ENCODE measurements around the gene MICAL1. TPM values are rescaled to one million over a fixed set of nuclear protein-coding genes. Genes with fewer than 3 reads are reported as not detected.
"Not testable (repeated sequence)": the region's sequence is repeated elsewhere in the genome, so short reads cannot be mapped to it uniquely, and the experiment has no call there.

MICAL1 gene
- total RNA-seq, 1 donor from 2014 or later: 55.6 TPM

- H3K4me1 ChIP-seq: no peaks in the 10 kb centered on the region
- H3K27ac ChIP-seq: no peak overlapping the region
- no peak overlapping the region for H3K4me3 ChIP-seq
- DNase-seq (ENCODE audit: low spot score in 2 of 2): no peak
- TF ChIP-seq, protein P1, sequence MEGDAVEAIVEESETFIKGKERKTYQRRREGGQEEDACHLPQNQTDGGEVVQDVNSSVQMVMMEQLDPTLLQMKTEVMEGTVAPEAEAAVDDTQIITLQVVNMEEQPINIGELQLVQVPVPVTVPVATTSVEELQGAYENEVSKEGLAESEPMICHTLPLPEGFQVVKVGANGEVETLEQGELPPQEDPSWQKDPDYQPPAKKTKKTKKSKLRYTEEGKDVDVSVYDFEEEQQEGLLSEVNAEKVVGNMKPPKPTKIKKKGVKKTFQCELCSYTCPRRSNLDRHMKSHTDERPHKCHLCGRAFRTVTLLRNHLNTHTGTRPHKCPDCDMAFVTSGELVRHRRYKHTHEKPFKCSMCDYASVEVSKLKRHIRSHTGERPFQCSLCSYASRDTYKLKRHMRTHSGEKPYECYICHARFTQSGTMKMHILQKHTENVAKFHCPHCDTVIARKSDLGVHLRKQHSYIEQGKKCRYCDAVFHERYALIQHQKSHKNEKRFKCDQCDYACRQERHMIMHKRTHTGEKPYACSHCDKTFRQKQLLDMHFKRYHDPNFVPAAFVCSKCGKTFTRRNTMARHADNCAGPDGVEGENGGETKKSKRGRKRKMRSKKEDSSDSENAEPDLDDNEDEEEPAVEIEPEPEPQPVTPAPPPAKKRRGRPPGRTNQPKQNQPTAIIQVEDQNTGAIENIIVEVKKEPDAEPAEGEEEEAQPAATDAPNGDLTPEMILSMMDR (IDR thresholded peaks at IDR 0.05): no peak
- intact Hi-C loops (cut with DNase I): no loop called here
- H3K27me3 ChIP-seq: no peaks in the 10 kb centered on the region
- H3K36me3 ChIP-seq: peaks cover 39 to 68% of the 10 kb centered on the region in 2 donors
- no peaks in the 10 kb centered on the region for H3K9me3 ChIP-seq
Measured at GRCh38 chr6:109467696-109468095, 12.1 kb upstream of the MICAL1 start.

DNA sequence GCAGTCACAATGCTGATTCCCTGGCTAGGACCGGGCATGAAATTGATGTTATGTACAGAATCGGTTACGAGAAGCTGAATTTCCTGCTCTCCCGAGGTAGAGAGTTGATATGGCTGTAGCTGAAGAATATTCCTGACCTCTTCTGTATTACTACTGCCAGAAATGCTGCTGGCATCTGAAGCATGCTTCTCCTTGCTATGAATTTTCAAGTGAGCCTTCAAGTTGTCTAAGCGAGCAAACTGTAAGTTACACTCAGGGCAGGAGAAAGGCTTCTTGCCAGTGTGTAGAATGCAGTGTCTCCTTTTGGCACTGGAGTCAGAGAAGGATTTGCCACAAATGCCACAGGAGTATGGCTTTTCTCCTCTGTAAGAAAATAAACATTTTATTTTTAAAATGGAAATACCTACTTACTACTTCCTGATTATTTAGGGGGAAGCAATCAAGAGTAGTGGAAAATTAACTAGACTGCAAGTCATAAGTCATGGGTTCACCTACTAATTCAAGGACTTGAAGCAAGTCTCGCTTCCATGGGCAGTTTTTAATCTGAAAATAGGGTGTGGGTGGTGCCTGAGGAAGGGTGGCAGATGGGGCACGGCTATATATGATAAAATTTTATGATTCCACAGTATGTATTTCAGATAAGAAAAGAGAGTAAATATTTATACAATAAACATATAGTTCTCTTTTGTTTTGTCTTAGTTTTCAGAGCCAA lies 10.8 kb upstream of the MICAL1 start:
- no peak for DNase-seq (ENCODE audit: low spot score in 2 of 2)
- H3K27ac ChIP-seq: no peak overlapping the region
- intact Hi-C loops (cut with DNase I): no loop called here
- no peaks in the 10 kb centered on the region for H3K4me1 ChIP-seq
- TF ChIP-seq, protein P1 (IDR thresholded peaks at IDR 0.05): no peak
- H3K36me3 ChIP-seq: peaks cover 33 to 56% of the 10 kb centered on the region in 2 donors
- no peaks in the 10 kb centered on the region for H3K27me3 ChIP-seq
- no peak overlapping the region for H3K4me3 ChIP-seq
- H3K9me3 ChIP-seq: no peaks in the 10 kb centered on the region

DNA sequence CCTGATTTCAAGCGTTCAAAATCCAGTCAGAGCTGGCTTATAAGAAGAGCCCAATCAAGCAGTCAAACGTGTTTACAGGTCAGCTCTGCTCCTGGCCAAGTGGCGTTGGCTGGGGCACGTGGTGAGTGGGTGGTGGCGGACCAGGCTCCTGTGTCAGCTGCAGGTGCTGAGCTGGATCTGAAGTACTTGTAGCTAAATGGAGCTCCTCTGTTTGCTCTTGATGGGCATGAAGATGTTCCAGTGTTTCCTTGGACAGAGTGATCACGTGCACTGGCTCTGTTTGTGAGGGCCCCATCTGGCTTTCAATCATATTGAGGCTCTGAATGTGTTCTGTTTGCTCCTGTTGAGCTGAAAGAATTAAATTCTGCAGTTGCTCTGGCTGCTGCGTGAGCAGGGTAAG lies 10.2 kb upstream of the MICAL1 start:
- Histone ChIP-seq H3K9me3 (no peaks in the 10 kb centered on the region), H3K4me1 (no peaks in the 10 kb centered on the region), H3K27ac (no peak overlapping the region), H3K27me3 (no peaks in the 10 kb centered on the region), H3K36me3 (peaks cover 27 to 54% of the 10 kb centered on the region in 2 donors), H3K4me3 (no peak overlapping the region)
- intact Hi-C loops (cut with DNase I): no loop called here
- peak in 1 of 2 donors; percentile 51 for DNase-seq (ENCODE audit: low spot score in 2 of 2)
- TF ChIP-seq, protein P1 (IDR thresholded peaks at IDR 0.05): no peak

DNA sequence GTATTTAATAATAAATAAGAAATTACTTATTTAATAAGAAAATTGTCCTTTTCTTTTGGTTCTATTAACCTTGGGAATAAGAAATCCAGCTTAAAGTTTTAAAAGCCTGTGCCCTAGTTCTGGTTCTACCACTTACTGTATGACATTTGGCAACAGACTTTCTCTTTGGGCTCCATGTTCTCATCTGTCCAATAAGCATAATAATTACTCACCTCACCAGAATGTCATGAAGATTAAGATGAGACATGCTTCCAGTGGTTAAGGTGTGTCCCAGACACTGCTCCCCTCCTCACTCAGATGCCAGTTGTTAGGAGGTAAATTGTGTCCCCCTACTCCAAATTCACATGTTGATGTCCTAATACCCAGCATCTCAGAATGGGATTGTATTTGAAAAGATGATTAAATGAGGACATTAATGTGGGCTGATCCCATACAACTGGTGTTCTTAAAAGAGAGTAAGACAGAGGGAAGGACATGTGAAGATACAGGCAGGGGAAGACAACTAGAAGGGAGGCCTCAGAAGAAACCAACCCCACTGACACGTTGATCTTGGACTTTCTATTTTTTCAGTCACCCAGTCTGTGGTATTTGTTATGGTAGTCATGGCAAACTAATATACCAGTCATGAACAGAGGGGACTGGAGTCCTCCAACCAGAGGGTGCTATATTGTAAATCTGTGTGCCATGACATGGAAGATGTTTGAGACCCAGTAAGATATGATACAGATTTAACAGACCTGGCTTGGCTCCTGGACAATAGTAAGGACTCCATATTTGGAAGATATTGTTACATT lies 6.4 kb upstream of the MICAL1 start:
- Histone ChIP-seq H3K4me1 (peaks cover 0 to under 1% of the 10 kb centered on the region in 2 donors), H3K36me3 (peaks cover 10 to 28% of the 10 kb centered on the region in 2 donors), H3K27ac (no peak overlapping the region), H3K4me3 (no peak overlapping the region), H3K27me3 (no peaks in the 10 kb centered on the region), H3K9me3 (no peaks in the 10 kb centered on the region)
- no peak for DNase-seq (ENCODE audit: low spot score in 2 of 2)
- intact Hi-C loops (cut with DNase I): no loop called here
- TF ChIP-seq, protein P1 (IDR thresholded peaks at IDR 0.05): no peak

DNA sequence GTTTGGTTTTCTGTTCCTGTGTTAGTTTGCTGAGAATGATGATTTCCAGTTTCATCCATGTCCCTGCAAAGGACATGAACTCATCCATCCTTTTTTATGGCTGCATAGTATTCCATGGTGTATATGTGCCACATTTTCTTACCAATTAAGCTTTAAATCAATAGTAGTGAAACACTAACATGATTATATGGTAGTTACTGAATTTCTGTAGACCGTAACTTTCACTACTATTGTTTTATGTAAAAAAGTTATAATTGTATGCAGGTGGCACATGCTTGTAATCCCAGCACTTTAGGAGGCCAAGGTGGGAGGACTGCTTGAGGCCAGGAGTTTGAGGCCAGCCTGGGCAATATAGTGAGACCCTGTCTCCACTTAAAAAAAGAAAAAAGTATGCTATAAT lies 5.6 kb upstream of the MICAL1 start:
- H3K27me3 ChIP-seq; intact Hi-C loops (cut with DNase I); H3K4me3 ChIP-seq; H3K4me1 ChIP-seq; H3K9me3 ChIP-seq; DNase-seq (ENCODE audit: low spot score in 2 of 2); H3K27ac ChIP-seq: not testable (repeated sequence)
- peaks cover 7 to 24% of the 10 kb centered on the region in 2 donors for H3K36me3 ChIP-seq

GRCh38 chr6:109460161-109460829 lies 4.7 kb upstream of the MICAL1 start:
- Histone ChIP-seq H3K4me3 (no peak overlapping the region), H3K27ac (no peak overlapping the region), H3K36me3 (peaks cover 4 to 15% of the 10 kb centered on the region in 2 donors), H3K4me1 (peaks cover 9 to 10% of the 10 kb centered on the region in 2 donors), H3K27me3 (no peaks in the 10 kb centered on the region), H3K9me3 (no peaks in the 10 kb centered on the region)
- TF ChIP-seq, protein P1 (IDR thresholded peaks at IDR 0.05): no peak
- no peak for DNase-seq (ENCODE audit: low spot score in 2 of 2)
- intact Hi-C loops (cut with DNase I): no loop called here
